Caki2 (cell line): ENCODE data around the gene SCTR. TPM values are rescaled to one million over a fixed set of nuclear protein-coding genes. Genes with fewer than 3 reads are reported as not detected.
"Not testable (repeated sequence)": the region's sequence is repeated elsewhere in the genome, so short reads cannot be mapped to it uniquely, and the experiment has no call there.

Experiments
- DNase-seq: peaks from one replicate; pipeline ENCODE4 v3.0.0-alpha.2; 2015; ENCODE audit warnings: low read depth
- in situ Hi-C: cut with HindIII; loops from 2 replicates; pipeline ENCODE4 v1.10.0; 2016; ENCODE audit warnings: low sequenced_read_pairs, low pct_unique_long_range_greater_than_20kb, mixed read lengths
- total RNA-seq: library from RNA; depleted of rRNA; stranded (reverse); fragments of >200 nt; shearing (Covaris generic); gene quantifications from 2 replicates; pipeline ENCODE4 v1.2.3, GENCODE V29; 2014; ENCODE audit warnings: low replicate concordance; rRNA removed

SCTR gene
- total RNA-seq, 1 experiment from 2014 or later: not detected

DNA sequence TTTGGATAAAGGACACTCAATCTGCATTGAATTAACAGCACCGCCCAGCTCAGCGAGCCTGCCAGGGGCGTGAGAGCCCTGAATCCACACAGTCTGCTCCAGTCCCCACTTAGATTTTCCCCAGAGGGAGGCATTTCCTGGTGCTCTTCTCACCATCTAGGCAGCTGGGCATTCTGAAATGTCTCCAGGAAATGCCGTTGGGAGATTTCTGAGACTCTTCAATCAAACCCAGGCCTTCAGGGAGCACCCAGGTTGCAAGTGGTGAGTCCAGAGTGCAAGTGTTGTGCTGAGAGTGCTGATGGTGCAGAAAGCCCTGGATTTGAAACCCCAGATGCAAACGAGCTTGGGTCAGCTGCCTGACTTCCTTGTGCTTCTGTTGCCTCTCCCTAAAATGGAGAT, 116.1 kb downstream of the SCTR start:
- in situ Hi-C loops: loop anchor here (10.0 kb wide), 1 partner anchor 67 kb away; no protein-coding TSS in a partner anchor
- no peak for DNase-seq

DNA sequence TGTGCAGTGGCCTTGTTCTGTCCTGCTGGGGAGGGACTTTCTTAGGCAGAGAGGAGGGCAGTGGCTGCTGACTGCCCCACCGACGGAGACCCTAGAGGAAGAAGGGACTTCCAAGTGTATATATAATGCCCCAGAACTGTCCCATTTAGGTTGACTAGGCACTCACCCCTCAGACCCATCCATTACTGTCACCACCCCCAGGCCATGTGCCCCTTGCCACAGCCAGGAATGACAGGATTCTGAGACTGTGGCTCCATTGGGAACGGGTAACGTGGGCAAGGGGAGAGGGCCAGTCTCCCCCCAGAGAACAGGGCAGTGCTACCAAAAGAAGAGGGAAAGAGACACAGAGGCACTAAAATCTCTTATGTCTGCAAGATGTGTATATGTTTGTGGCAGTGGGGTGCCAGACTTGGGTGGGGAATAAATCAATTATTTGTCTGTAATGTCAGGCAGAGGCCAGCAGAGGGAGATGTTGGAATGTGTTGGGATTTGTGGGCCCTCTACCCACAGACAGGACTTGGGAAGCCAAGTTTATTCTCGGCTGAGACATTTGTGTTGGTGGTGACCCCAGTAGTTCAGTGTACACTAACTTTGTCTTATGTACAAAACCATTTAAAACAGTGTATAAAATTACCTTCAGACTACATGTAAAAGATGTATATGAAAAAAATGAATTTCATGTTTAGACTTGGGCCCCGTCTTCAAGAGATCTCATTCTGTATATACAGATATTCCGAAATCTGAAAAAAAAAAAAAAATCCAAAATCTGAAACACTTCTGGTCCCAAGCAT, 116.7 kb downstream of the SCTR start:
- in situ Hi-C loops: loop anchor here (10.0 kb wide), 1 partner anchor 67 kb away; no protein-coding TSS in a partner anchor
- peak; percentile 56 for DNase-seq

DNA sequence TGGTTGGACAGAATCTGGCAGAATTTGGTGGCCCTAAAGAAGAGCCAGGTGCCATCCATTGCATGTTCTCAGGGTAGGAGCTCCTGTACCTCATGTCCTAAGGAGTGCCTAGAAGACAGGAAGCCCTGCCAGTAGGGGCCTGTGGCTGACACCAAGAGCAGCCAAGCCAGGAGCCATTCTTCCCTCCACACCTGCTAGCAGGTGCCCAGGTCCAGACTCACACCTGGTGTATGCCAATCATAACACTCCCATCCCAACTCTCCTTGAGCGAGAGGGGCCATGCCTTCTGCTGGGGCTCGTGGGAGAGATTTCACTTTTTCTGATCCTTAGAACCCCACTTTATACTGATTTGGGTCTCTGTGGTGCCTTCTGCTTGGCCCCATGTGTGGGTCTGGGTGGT, 119.1 kb downstream of the SCTR start:
- DNase-seq: no peak
- in situ Hi-C loops: loop anchor here (10.0 kb wide), 1 partner anchor 70 kb away; no protein-coding TSS in a partner anchor

DNA sequence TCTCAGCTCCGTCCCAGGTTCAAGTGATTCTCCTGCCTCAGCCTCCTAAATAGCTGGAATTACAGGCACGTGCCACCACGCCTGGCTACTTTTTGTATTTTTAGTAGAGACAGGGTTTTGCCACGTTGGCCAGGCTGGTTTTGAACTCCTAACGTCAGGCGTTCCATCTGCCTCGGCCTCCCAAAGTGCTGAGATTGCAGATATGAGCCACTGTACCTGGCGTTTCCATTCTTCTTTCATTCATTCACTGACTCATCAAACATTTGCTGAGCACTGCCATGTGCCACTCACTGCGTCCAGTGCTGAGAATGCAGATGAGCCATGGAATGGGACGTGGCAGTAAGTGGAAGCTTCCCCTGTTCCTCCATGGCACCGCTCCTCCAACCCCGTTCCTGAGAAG, 120.7 kb downstream of the SCTR start:
- not testable (repeated sequence) for DNase-seq
- in situ Hi-C loops: loop anchor here (10.0 kb wide), 1 partner anchor 71 kb away; no protein-coding TSS in a partner anchor

DNA sequence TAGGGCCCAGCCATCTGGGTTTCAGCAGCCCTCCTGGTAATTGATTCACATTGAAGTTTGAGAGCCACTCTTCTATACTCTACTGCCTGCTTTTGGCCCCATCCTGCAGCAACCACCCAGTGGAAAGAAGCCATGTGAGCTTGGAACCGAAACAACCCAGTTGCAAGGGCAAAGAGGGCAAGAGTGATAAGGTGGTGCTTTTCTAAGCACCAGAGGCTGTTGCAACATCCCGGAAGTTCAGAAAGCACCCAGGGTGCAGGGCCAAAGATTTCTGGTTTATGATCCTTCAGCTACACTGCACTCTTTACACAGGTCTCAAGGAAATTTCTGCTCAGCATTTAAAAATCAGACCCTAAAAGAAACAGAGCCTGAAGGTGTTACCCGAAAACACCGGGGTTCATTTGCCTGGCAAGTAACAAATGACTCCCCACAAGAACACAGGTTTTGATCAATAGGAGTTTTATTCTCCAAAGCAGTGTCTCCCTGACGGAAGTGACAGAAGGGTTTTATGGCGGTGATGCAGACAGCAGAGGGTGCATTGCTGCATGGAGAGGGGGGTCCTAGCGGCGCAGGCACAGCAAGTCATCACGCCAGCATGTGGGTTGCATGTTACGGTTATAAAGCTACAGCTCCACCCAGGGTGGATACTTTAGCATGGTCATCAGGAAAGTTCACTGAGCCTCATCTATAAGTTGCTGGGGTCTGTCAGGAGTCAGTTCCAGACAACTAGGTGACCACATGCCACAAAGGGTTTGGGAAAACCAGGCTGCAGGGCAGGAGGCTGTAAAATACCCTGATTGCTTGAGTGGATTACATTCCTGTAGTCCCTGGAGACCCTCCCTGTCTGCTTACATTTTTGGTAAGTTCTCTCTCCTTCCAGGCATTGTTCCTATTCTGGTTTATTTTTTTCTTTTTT, 121.4 kb downstream of the SCTR start:
- no peak for DNase-seq
- in situ Hi-C loops: loop anchor here (10.0 kb wide), 1 partner anchor 72 kb away; no protein-coding TSS in a partner anchor

DNA sequence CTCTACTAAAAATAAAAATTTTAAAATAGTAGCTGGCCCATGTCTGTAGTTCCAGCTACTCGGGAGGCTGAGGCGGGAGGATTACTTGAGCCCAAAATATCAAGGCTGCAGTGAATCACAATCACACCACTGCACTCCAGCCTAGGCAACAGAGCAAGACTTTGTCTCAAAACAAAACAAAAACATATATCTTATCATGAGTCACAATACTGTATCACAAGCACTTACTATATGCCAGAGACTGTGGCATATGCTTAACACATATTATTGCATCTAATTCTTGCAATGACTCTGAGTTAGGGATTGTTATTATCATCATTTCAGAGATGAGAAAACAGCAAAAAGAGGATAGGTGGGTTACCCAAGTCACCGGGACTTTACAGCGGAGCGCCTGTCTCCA, 122.2 kb downstream of the SCTR start:
- in situ Hi-C loops: loop anchor here (10.0 kb wide), 1 partner anchor 73 kb away; no protein-coding TSS in a partner anchor
- DNase-seq: no peak

DNA sequence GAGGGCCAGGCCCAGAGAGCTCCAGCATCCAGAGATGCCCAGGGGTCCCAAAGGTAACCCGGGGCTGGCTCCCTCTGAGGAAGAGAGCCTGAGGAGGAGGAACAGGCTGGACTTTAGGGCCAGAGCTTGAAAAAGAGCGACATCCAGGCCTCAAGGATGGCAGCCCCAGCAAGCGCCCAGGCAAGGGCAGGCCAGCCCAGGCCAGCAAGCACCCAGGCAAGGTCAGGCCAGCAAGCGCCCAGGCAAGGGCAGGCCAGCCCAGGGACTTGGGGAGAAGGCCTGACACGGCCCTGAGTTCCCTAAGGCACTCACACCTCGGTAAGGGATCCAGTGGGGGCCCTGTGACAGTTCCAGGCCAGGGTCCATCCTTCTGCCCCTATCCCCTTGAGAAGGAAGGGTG, 127.1 kb downstream of the SCTR start:
- DNase-seq: no peak
- in situ Hi-C loops: no loop called here

DNA sequence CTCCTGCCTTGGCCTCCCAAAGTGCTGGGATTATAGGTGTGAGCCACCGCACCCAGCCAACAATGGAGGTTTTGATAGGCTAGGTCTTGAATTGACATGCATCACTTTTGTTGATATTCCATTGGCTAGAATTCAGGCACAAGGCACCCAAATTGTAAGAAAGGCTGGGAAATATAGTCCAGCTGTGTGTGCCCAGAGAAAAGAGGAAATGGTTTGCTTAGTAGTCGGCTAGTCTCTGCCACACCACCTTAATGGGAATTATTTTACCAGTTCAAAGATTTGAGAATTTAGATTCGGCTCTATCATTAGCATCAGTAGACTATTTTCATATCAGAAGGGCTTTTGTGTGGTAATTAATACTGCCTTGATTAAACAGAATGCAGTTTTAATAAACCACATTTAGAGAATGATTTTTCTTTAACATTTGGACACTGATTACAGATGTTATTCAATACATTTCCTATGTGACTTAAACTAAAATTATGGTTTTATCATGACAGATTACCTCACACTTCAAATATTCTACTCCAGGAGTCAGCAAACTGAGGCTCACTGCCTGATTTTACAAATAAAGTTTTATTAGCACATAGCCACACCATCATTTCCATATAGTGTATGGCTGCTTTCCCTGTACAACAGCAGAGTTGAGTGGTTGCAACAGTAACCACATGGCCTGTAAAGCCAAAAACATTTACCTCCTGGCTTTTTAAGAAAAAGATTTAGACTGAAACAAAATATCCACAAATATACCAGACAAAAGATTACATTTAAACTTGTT, 130.1 kb downstream of the SCTR start:
- in situ Hi-C loops: no loop called here
- no peak for DNase-seq

Other genes with a start within 250 kb of the SCTR start
- 16.3 and 20.8 TPM in 2 replicates for gene C2orf76, start 157.6 kb downstream of the SCTR start, total RNA-seq
- 104 and 107 TPM in 2 replicates for gene DBI, start 157.5 kb downstream of the SCTR start, total RNA-seq
- 0.10 and 3.5 TPM in 2 replicates for gene TMEM37, start 92.6 kb downstream of the SCTR start, total RNA-seq
- gene CFAP221, start 20.0 kb upstream of the SCTR start, total RNA-seq: 1.6 and 2.4 TPM in 2 replicates
- gene TMEM177, start 154.7 kb upstream of the SCTR start, total RNA-seq: 23.1 and 29.1 TPM in 2 replicates
- 6.4 and 11.3 TPM in 2 replicates for gene PTPN4, start 235.4 kb upstream of the SCTR start, total RNA-seq